Transverse colon (tissue), 4 donors: ENCODE results near the gene HIVEP1.

ENCODE experiments used
- EP300 ChIP-seq: sonication (generic); formaldehyde crosslinking; IDR thresholded peaks from one replicate; pipeline ENCODE4 v1.6.1; 2017; ENCODE audit warnings: antibody characterized with exemption, low read depth
- POLR2AphosphoS5 ChIP-seq, 3 donors: sonication (generic); formaldehyde crosslinking; IDR thresholded peaks; one replicate each; pipeline ENCODE4 v1.6.1; 2016; ENCODE audit warnings: antibody characterized with exemption in 3 of 3
- TF ChIP-seq, protein P1 (sequence below), 5 experiments: fragments of 200-600 bp in 3 of 5; fragments of 450-650 bp in 2 of 5; sonication (generic) in 3 of 5; IDR thresholded peaks; 1 replicate in 2 of 5; 2 replicates in 3 of 5; pipeline ENCODE4 v1.5.1; 2016 to 2017; ENCODE audit warnings: antibody characterized with exemption in 5 of 5, inconsistent platforms in 3 of 5, mild to moderate bottlenecking in 2 of 5, moderate library complexity in 1 of 5

DNA sequence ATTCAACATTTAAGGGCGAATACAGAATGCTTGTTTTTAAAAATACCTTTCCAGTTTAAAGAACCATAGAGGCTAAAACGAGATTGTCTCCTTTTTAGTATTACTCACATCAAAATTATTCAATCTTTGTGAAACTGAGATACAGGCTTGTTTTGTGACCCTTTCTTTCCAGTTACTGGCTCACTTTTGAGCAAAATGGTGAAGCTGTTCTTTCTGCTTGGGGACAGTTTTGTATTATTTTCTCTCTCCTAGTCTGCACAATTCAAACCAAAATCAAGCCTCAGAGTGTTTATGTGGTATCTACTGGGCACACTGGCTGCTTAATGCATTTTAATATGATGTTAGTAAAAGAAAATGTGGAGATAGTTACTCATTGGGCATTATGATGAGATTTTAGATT is 36.5 kb downstream of the HIVEP1 start:
- TF ChIP-seq, protein P1, sequence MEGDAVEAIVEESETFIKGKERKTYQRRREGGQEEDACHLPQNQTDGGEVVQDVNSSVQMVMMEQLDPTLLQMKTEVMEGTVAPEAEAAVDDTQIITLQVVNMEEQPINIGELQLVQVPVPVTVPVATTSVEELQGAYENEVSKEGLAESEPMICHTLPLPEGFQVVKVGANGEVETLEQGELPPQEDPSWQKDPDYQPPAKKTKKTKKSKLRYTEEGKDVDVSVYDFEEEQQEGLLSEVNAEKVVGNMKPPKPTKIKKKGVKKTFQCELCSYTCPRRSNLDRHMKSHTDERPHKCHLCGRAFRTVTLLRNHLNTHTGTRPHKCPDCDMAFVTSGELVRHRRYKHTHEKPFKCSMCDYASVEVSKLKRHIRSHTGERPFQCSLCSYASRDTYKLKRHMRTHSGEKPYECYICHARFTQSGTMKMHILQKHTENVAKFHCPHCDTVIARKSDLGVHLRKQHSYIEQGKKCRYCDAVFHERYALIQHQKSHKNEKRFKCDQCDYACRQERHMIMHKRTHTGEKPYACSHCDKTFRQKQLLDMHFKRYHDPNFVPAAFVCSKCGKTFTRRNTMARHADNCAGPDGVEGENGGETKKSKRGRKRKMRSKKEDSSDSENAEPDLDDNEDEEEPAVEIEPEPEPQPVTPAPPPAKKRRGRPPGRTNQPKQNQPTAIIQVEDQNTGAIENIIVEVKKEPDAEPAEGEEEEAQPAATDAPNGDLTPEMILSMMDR (IDR thresholded peaks at IDR 0.05): no peak
- TF ChIP-seq EP300: no peak
- no peak for TF ChIP-seq POLR2AphosphoS5 (IDR thresholded peaks at IDR 0.05)
